Measurements from ENCODE around the gene ANXA4.

Gene ANXA4

GRCh38 chr2:69848186-69848790 is 106.4 kb downstream of the ANXA4 start:
- ChIA-PET POLR2A (ENCODE audit: low non-redundant PET) (no interaction called here), CTCF (interaction anchor here (0.6 kb wide), 2 partner anchors 261 to 488 kb away, joined by 3 to 5 read pairs; no protein-coding TSS in a partner anchor)
- no peak for DNase-seq (ENCODE audit: low spot score)
- no peak for TF ChIP-seq CTCF (conservative IDR thresholded peaks at IDR 0.05; ENCODE audit: low read depth)
- no peak overlapping the region for H3K27ac ChIP-seq

- no peak for TF ChIP-seq CTCF (conservative IDR thresholded peaks at IDR 0.05; ENCODE audit: low read depth)
- no peak for DNase-seq (ENCODE audit: low spot score)
- no peak overlapping the region for H3K27ac ChIP-seq
- ChIA-PET CTCF (interaction anchor here (0.7 kb wide), 1 partner anchor 9 kb away, joined by 6 read pairs; no protein-coding TSS in a partner anchor), POLR2A (ENCODE audit: low non-redundant PET) (no interaction called here)
These were observed 116.3 kb downstream of the ANXA4 start for GRCh38 chr2:69858261-69858660.

- no peak for DNase-seq (ENCODE audit: low spot score)
- no peak overlapping the region for H3K27ac ChIP-seq
- ChIA-PET POLR2A (ENCODE audit: low non-redundant PET) (no interaction called here), CTCF (interaction anchor here (0.6 to 0.7 kb wide), 2 partner anchors 18 to 40 kb away, joined by 4 read pairs; no protein-coding TSS in a partner anchor)
- TF ChIP-seq CTCF (conservative IDR thresholded peaks at IDR 0.05; ENCODE audit: low read depth), result no peak
These were observed 121.4 kb downstream of the ANXA4 start for GRCh38 chr2:69863298-69863697.

All from RWPE1 (cell line).